Measurements from ENCODE around the gene CTSE. TPM values are rescaled to one million over a fixed set of nuclear protein-coding genes. Genes with fewer than 3 reads are reported as not detected.
"Not testable (repeated sequence)": the region's sequence is repeated elsewhere in the genome, so short reads cannot be mapped to it uniquely, and the experiment has no call there.

The CTSE gene
- total RNA-seq, 1 experiment from 2014 or later, result 0.39 TPM

- no peaks in the 10 kb centered on the region for H3K36me3 ChIP-seq (ENCODE audit: insufficient read depth, low read length, poor library complexity, severe bottlenecking)
- TF ChIP-seq, protein P1, sequence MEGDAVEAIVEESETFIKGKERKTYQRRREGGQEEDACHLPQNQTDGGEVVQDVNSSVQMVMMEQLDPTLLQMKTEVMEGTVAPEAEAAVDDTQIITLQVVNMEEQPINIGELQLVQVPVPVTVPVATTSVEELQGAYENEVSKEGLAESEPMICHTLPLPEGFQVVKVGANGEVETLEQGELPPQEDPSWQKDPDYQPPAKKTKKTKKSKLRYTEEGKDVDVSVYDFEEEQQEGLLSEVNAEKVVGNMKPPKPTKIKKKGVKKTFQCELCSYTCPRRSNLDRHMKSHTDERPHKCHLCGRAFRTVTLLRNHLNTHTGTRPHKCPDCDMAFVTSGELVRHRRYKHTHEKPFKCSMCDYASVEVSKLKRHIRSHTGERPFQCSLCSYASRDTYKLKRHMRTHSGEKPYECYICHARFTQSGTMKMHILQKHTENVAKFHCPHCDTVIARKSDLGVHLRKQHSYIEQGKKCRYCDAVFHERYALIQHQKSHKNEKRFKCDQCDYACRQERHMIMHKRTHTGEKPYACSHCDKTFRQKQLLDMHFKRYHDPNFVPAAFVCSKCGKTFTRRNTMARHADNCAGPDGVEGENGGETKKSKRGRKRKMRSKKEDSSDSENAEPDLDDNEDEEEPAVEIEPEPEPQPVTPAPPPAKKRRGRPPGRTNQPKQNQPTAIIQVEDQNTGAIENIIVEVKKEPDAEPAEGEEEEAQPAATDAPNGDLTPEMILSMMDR (conservative IDR thresholded peaks at IDR 0.05; ENCODE audit: low read depth, low read length), result no peak
- no peak for TF ChIP-seq EZH2 (IDR thresholded peaks at IDR 0.05; ENCODE audit: borderline replicate concordance, low read depth, low read length, poor library complexity, severe bottlenecking)
- no peak overlapping the region for H3K27ac ChIP-seq (ENCODE audit: low read depth, low read length, poor library complexity, severe bottlenecking)
- H3K27me3 ChIP-seq (replicated peaks; ENCODE audit: insufficient read depth, low read depth, low read length, poor library complexity), result no peaks in the 10 kb centered on the region
- no peak for DNase-seq (ENCODE audit: low spot score)
- intact Hi-C loops (cut with micrococcal nuclease; ENCODE audit: unreplicated experiment), result no loop called here
- POLR2A ChIA-PET (ENCODE audit: low non-redundant PET), result no interaction called here
- CTCF ChIA-PET, result no interaction called here
- no peak overlapping the region for H3K4me3 ChIP-seq (ENCODE audit: low read depth, low read length, poor library complexity, severe bottlenecking)
- H3K4me1 ChIP-seq (ENCODE audit: insufficient read depth, low read length, poor library complexity, severe bottlenecking), result no peaks in the 10 kb centered on the region
- no TSS peak for BruUV-seq (replicated peaks)
- H3K9me3 ChIP-seq (ENCODE audit: low read depth, low read length, poor library complexity, severe bottlenecking), result no peaks in the 10 kb centered on the region
Measured at GRCh38 chr1:206067486-206068227, 44.0 kb upstream of the CTSE start.

DNA sequence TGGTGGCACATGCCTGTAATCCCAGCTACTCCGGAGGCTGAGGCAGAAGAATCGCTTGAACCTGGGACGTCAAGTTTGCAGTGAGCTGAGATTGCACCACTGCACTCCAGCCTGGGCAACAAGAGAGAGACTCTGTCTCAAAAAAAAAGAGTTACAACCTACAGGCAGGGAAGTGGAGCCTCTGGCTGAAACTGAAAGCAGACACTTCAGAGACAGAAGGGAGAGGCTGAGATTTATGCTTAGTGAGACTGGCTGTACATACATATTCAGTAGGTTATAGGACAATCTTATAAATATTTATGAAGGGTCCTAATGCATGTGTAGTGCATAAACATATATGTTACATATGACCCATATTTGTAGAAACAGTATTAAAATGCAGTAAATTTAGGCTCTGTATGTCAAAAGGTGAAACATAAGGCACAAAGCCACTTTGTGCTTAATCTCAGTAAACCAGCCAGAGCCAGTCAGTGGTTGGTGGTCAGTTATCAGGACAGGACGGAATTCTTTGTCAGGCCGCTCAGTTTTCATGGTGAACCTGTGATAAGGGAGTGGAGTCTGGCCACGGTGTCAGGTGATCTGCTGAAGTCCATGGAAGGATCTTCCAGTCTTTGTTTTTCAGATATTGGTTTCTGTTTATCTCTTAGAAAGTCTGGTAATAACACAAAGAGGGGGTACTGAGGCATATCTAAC lies 42.9 kb upstream of the CTSE start:
- no peak overlapping the region for H3K4me3 ChIP-seq (ENCODE audit: low read depth, low read length, poor library complexity, severe bottlenecking)
- TF ChIP-seq, protein P1 (conservative IDR thresholded peaks at IDR 0.05; ENCODE audit: low read depth, low read length), result no peak
- no peak for TF ChIP-seq EZH2 (IDR thresholded peaks at IDR 0.05; ENCODE audit: borderline replicate concordance, low read depth, low read length, poor library complexity, severe bottlenecking)
- no peaks in the 10 kb centered on the region for H3K36me3 ChIP-seq (ENCODE audit: insufficient read depth, low read length, poor library complexity, severe bottlenecking)
- no peaks in the 10 kb centered on the region for H3K9me3 ChIP-seq (ENCODE audit: low read depth, low read length, poor library complexity, severe bottlenecking)
- no peaks in the 10 kb centered on the region for H3K27me3 ChIP-seq (replicated peaks; ENCODE audit: insufficient read depth, low read depth, low read length, poor library complexity)
- H3K27ac ChIP-seq (ENCODE audit: low read depth, low read length, poor library complexity, severe bottlenecking), result no peak overlapping the region
- BruUV-seq (replicated peaks), result no TSS peak
- no peaks in the 10 kb centered on the region for H3K4me1 ChIP-seq (ENCODE audit: insufficient read depth, low read length, poor library complexity, severe bottlenecking)
- ChIA-PET CTCF (no interaction called here), POLR2A (ENCODE audit: low non-redundant PET) (no interaction called here)
- no peak for DNase-seq (ENCODE audit: low spot score)
- intact Hi-C loops (cut with micrococcal nuclease; ENCODE audit: unreplicated experiment), result no loop called here

DNA sequence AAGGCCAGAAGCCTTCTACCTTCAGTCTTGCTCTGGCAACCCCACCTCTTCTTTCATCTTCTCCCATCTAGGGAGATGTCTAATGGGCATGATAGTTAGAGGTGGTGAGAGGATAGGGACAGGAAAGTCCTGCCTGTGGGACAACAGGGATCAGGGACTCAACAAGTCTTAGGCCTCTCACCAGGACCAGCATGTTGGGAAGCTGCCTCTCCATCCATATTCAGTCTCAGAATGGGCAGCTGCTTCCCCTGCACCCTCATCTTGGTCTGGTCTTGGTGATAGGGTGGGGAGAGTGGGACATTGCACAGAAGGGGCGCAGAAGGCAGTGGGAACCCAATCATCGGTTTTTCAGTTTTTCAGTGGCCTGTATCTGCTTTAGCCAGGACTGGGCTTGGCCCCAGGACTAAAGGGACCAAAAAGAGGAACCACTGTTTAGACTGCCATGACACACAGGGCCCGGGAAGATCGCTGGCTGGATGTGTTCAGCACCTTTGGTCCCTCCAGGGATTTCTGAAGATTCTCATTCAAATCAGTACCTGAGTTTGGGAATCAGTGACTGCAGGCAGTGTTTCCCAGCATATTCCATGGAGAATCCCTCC lies 42.0 kb upstream of the CTSE start:
- no peak for DNase-seq (ENCODE audit: low spot score)
- Histone ChIP-seq H3K4me1 (ENCODE audit: insufficient read depth, low read length, poor library complexity, severe bottlenecking) (no peaks in the 10 kb centered on the region), H3K4me3 (ENCODE audit: low read depth, low read length, poor library complexity, severe bottlenecking) (no peak overlapping the region), H3K27me3 (replicated peaks; ENCODE audit: insufficient read depth, low read depth, low read length, poor library complexity) (no peaks in the 10 kb centered on the region), H3K9me3 (ENCODE audit: low read depth, low read length, poor library complexity, severe bottlenecking) (no peaks in the 10 kb centered on the region), H3K27ac (ENCODE audit: low read depth, low read length, poor library complexity, severe bottlenecking) (no peak overlapping the region), H3K36me3 (ENCODE audit: insufficient read depth, low read length, poor library complexity, severe bottlenecking) (no peaks in the 10 kb centered on the region)
- TF ChIP-seq EZH2 (IDR thresholded peaks at IDR 0.05; ENCODE audit: borderline replicate concordance, low read depth, low read length, poor library complexity, severe bottlenecking), result no peak
- TF ChIP-seq, protein P1 (conservative IDR thresholded peaks at IDR 0.05; ENCODE audit: low read depth, low read length), result no peak
- intact Hi-C loops (cut with micrococcal nuclease; ENCODE audit: unreplicated experiment), result no loop called here
- CTCF ChIA-PET, result no interaction called here
- BruUV-seq (replicated peaks), result no TSS peak
- POLR2A ChIA-PET (ENCODE audit: low non-redundant PET), result no interaction called here

GRCh38 chr1:206064501-206064900 lies 40.8 kb upstream of the CTSE start:
- intact Hi-C loops (cut with micrococcal nuclease; ENCODE audit: unreplicated experiment); CTCF ChIA-PET; BruUV-seq (replicated peaks); H3K36me3 ChIP-seq (ENCODE audit: insufficient read depth, low read length, poor library complexity, severe bottlenecking); POLR2A ChIA-PET (ENCODE audit: low non-redundant PET); DNase-seq (ENCODE audit: low spot score); H3K4me3 ChIP-seq (ENCODE audit: low read depth, low read length, poor library complexity, severe bottlenecking); H3K9me3 ChIP-seq (ENCODE audit: low read depth, low read length, poor library complexity, severe bottlenecking); H3K4me1 ChIP-seq (ENCODE audit: insufficient read depth, low read length, poor library complexity, severe bottlenecking); H3K27ac ChIP-seq (ENCODE audit: low read depth, low read length, poor library complexity, severe bottlenecking); H3K27me3 ChIP-seq (replicated peaks; ENCODE audit: insufficient read depth, low read depth, low read length, poor library complexity): not testable (repeated sequence)

DNA sequence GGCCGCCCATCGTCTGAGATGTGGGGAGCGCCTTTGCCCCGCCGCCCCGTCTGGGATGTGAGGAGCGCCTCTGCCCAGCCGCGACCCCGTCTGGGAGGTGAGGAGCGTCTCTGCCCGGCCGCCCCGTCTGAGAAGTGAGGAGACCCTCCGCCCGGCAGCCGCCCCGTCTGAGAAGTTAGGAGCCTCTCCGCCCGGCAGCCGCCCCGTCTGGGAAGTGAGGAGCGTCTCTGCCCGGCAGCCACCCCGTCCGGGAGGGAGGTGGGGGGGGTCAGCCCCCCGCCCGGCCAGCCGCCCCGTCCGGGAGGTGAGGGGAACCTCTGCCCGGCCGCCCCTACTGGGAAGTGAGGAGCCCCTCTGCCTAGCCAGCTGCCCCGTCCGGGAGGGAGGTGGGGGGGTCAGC lies 40.3 kb upstream of the CTSE start:
- H3K4me1 ChIP-seq (ENCODE audit: insufficient read depth, low read length, poor library complexity, severe bottlenecking); DNase-seq (ENCODE audit: low spot score); BruUV-seq (replicated peaks); POLR2A ChIA-PET (ENCODE audit: low non-redundant PET); H3K27ac ChIP-seq (ENCODE audit: low read depth, low read length, poor library complexity, severe bottlenecking); CTCF ChIA-PET; H3K36me3 ChIP-seq (ENCODE audit: insufficient read depth, low read length, poor library complexity, severe bottlenecking); intact Hi-C loops (cut with micrococcal nuclease; ENCODE audit: unreplicated experiment); H3K9me3 ChIP-seq (ENCODE audit: low read depth, low read length, poor library complexity, severe bottlenecking); H3K4me3 ChIP-seq (ENCODE audit: low read depth, low read length, poor library complexity, severe bottlenecking); H3K27me3 ChIP-seq (replicated peaks; ENCODE audit: insufficient read depth, low read depth, low read length, poor library complexity): not testable (repeated sequence)

Data from A673 (cell line).